ENCODE measurements around the gene DDHD1.

DNA sequence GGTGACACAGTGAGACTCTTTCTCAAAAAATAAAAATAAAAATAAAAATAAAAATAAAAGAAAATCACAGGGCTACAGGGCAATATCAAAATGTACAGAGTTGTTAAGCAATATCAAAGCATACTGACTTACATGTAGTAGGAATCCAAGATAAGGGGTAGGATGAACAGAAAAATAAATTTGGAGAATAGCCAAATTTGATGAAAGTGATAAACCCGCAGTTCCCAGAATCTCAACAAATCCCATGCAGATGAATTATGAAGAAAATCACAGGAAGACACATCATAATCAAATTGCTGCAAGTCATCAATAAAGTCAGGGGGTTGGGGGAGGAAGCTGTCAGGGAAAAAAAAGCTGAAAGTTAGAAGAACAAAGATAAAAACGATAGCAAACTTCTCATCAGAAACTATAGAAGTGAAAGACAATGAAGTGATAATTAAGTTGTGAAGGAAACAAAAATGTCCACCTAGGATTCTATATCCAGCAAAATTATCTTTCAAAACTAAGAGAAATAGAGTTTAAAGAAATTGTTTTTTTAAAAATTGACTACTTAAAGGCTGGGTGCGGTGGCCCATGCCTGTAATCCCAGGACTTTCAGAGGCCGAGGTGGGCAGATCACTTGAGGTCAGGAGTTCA is 15.4 kb downstream of the DDHD1 start:
- TF ChIP-seq, protein P1, sequence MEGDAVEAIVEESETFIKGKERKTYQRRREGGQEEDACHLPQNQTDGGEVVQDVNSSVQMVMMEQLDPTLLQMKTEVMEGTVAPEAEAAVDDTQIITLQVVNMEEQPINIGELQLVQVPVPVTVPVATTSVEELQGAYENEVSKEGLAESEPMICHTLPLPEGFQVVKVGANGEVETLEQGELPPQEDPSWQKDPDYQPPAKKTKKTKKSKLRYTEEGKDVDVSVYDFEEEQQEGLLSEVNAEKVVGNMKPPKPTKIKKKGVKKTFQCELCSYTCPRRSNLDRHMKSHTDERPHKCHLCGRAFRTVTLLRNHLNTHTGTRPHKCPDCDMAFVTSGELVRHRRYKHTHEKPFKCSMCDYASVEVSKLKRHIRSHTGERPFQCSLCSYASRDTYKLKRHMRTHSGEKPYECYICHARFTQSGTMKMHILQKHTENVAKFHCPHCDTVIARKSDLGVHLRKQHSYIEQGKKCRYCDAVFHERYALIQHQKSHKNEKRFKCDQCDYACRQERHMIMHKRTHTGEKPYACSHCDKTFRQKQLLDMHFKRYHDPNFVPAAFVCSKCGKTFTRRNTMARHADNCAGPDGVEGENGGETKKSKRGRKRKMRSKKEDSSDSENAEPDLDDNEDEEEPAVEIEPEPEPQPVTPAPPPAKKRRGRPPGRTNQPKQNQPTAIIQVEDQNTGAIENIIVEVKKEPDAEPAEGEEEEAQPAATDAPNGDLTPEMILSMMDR (IDR thresholded peaks at IDR 0.05): no peak
- TF ChIP-seq JUN (IDR thresholded peaks at IDR 0.05) (no peak), EP300 (IDR thresholded peaks at IDR 0.05) (no peak), FOXS1 (CRISPR knock-in tag; IDR thresholded peaks at IDR 0.05) (no peak), HDAC2 (IDR thresholded peaks at IDR 0.05) (no peak), RAD21 (conservative IDR thresholded peaks at IDR 0.05 in 1 of 2, IDR thresholded peaks at IDR 0.05 in 1 of 2) (no peak), SMC3 (IDR thresholded peaks at IDR 0.05) (no peak), POLR2A (IDR thresholded peaks at IDR 0.05; ENCODE audit: low read length) (no peak), MAZ (IDR thresholded peaks at IDR 0.05; ENCODE audit: borderline replicate concordance, low read depth, low read length) (no peak), NPAS2 (CRISPR knock-in tag; IDR thresholded peaks at IDR 0.05; ENCODE audit: borderline replicate concordance) (no peak), BHLHE40 (IDR thresholded peaks at IDR 0.05; ENCODE audit: low read depth, low read length) (no peak), EHMT2 (IDR thresholded peaks at IDR 0.05; ENCODE audit: low read depth) (no peak)
- TF ChIP-seq, protein P2, sequence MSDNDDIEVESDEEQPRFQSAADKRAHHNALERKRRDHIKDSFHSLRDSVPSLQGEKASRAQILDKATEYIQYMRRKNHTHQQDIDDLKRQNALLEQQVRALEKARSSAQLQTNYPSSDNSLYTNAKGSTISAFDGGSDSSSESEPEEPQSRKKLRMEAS (IDR thresholded peaks at IDR 0.05): no peak

Data from A549 (cell line).